OCI-LY3 (cell line): ENCODE results near the gene TYW1B.
"Not testable (repeated sequence)": the region's sequence is repeated elsewhere in the genome, so short reads cannot be mapped to it uniquely, and the experiment has no call there.

Source experiments
- CTCF ChIP-seq: fragments of 200-600, 300-600 bp; sonication (generic); IDR thresholded peaks from 2 replicates; pipeline ENCODE4 v1.5.1; 2014; ENCODE audit warnings: antibody characterized with exemption, low read length, low read depth
- EZH2phosphoT487 ChIP-seq: fragments of 200-600 bp; shearing (Covaris generic); IDR thresholded peaks from 2 replicates; pipeline ENCODE4 v1.6.1; 2018; ENCODE audit warnings: antibody characterized with exemption, mixed run types, low read depth

GRCh38 chr7:72822497-72822896, 5.5 kb downstream of the TYW1B start:
- TF ChIP-seq CTCF, EZH2phosphoT487: not testable (repeated sequence)
